HUES6 (cell line): ENCODE results near the gene SH3BP5L.
"Not testable (repeated sequence)": the region's sequence is repeated elsewhere in the genome, so short reads cannot be mapped to it uniquely, and the experiment has no call there.

ENCODE experiments used
- H3K27ac ChIP-seq: 2 replicates; pipeline ENCODE4 v1.7.0; 2013; ENCODE audit warnings: low read depth, mild to moderate bottlenecking, low read length, inconsistent platforms
- H3K27me3 ChIP-seq: 2 replicates; pipeline ENCODE4 v1.6.1; 2013; ENCODE audit warnings: low read length; ENCODE audit not compliant: control insufficient read depth, insufficient read depth
- H3K36me3 ChIP-seq: 2 replicates; pipeline ENCODE4 v1.6.1; 2013; ENCODE audit warnings: low read length; ENCODE audit not compliant: control insufficient read depth, insufficient read depth
- H3K4me1 ChIP-seq: 2 replicates; pipeline ENCODE4 v1.6.1; 2013; ENCODE audit warnings: low read length; ENCODE audit not compliant: control insufficient read depth, insufficient read depth
- H3K4me3 ChIP-seq: 2 replicates; pipeline ENCODE4 v1.5.1; 2013; ENCODE audit warnings: low read depth, low read length
- H3K9ac ChIP-seq: one replicate; pipeline ENCODE4 v1.6.1; 2013; ENCODE audit warnings: mild to moderate bottlenecking, low read length
- H3K9me3 ChIP-seq: 2 replicates; pipeline ENCODE4 v1.6.1; 2013; ENCODE audit warnings: low read depth, low read length; ENCODE audit not compliant: control insufficient read depth, insufficient read depth

Gene SH3BP5L

DNA sequence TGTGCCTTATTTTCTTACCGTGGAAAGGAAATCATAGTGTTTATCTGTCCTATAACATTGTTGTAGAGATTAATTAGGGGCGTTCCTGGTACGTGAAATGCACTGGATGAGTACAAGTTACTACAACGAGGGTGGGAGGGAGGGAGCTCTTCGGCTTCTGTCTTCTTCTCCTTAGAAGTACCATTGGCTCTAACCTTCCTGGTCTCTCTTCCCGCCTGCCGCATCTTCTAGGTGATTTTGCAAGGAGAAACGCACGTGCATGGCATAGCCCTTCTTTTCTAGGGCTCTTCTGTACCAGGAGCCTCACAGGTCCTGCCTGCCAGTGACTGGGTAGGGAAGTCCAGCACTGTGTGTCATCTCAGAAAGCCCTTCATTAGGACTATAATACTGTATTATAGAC lies 16.8 kb downstream of the SH3BP5L start:
- Histone ChIP-seq H3K9me3 (peaks cover 3% of the 10 kb centered on the region; the same call in 1 of the 2 replicates), H3K4me3 (no peak overlapping the region), H3K36me3 (peaks cover 27% of the 10 kb centered on the region), H3K27me3 (no peaks in the 10 kb centered on the region), H3K27ac (no peak overlapping the region), H3K4me1 (no peaks in the 10 kb centered on the region), H3K9ac (no peak overlapping the region)

- Histone ChIP-seq H3K27me3 (no peaks in the 10 kb centered on the region), H3K9me3 (peaks cover 12% of the 10 kb centered on the region; the same call in 1 of the 2 replicates), H3K27ac (no peak overlapping the region), H3K4me1 (no peaks in the 10 kb centered on the region), H3K9ac (no peak overlapping the region), H3K4me3 (no peak overlapping the region), H3K36me3 (peaks cover 12% of the 10 kb centered on the region; the same call in 1 of the 2 replicates)
Observed at GRCh38 chr1:248807067-248807737, 18.5 kb downstream of the SH3BP5L start.

- Histone ChIP-seq H3K4me3 (no peak overlapping the region), H3K27ac (no peak overlapping the region), H3K9ac (no peak overlapping the region), H3K27me3 (no peaks in the 10 kb centered on the region), H3K9me3 (peaks cover 15% of the 10 kb centered on the region; the same call in 1 of the 2 replicates), H3K36me3 (peaks cover 1% of the 10 kb centered on the region; the same call in 1 of the 2 replicates), H3K4me1 (no peaks in the 10 kb centered on the region)
Observed at GRCh38 chr1:248805876-248806275, 19.8 kb downstream of the SH3BP5L start.

DNA sequence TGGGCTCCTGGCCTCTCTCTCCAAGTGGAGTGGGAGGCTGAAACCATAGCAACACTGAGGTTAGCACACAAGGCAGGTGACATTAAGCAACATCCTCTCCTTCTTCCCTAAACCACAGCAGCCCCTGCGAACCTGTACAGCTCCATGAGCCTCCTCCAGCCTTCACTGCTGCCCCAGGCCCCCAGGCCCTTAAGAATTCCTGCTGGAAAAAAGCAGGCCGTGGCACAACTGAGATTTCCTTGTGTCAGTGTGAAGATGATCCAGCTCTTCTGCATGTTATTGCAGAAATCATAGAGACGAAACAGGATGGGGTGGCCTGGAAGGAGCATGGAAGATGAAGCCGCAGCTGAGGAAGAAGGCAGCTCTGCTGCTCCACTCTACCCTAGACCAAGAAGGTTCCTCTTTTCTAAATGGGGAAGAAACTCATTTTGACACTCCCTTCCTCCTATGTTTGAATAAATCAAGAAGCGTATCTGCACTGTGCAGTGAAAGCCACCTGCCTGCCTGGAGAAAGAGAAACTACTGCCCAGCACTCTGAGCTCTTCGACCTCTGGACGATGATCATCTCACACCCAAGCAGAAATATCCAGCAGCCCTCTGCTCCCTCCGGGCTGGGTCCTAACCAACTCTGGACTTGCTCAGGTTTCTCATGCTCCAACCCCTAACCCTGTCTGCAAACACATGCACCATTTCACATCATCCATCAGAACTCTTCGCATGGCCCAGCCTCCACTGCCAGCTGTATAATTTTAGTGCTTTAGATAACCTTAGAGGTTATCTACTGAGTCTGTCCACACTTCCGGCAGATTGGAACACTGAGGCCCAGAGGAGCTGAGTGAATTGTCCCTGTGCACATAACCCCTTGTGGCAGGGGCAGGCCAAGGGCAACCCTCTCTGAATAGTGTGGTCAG lies 20.7 kb downstream of the SH3BP5L start:
- no peak overlapping the region for H3K4me3 ChIP-seq
- no peak overlapping the region for H3K27ac ChIP-seq
- peaks cover 15% of the 10 kb centered on the region; the same call in 1 of the 2 replicates for H3K9me3 ChIP-seq
- no peaks in the 10 kb centered on the region for H3K27me3 ChIP-seq
- no peak overlapping the region for H3K9ac ChIP-seq
- no peaks in the 10 kb centered on the region for H3K36me3 ChIP-seq
- H3K4me1 ChIP-seq = no peaks in the 10 kb centered on the region

DNA sequence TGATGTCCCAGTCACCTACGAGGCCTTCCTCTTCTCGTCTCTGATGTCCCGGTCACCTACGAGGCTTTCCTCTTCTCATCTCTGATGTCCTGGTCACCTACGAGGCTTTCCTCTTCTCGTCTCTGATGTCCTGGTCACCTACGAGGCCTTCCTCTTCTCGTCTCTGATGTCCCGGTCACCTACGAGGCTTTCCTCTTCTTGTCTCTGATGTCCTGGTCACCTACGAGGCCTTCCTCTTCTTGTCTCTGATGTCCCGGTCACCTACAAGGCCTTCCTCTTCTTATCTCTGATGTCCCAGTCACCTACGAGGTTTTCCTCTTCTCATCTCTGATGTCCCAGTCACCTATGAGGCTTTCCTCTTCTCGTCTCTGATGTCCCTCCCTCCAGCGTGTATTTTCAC lies 22.2 kb downstream of the SH3BP5L start:
- H3K27me3 ChIP-seq, H3K36me3 ChIP-seq, H3K4me3 ChIP-seq, H3K9ac ChIP-seq, H3K4me1 ChIP-seq, H3K27ac ChIP-seq: not testable (repeated sequence)
- H3K9me3 ChIP-seq = peaks cover 15% of the 10 kb centered on the region; the same call in 1 of the 2 replicates

DNA sequence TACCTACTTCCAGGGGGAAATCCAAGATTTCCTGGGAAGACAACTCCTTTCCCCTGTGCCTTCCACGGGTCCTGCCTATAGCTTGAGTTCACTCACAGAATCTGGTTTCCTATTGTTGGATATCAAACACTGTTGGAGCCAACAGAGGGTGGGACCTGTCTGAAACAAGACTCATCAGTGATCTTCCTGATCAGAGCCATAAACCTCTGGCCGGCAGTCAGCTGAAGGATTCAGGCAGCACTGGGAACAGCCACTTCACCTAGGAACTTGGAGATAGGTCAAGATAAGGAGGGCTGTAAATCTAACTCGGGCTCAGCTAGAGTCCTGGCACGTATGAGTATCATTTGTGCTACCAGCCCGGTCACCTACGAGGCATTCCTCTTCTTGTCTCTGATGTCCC lies 23.3 kb downstream of the SH3BP5L start:
- Histone ChIP-seq H3K9me3 (peaks cover 15% of the 10 kb centered on the region; the same call in 1 of the 2 replicates), H3K4me3 (no peak overlapping the region), H3K9ac (no peak overlapping the region), H3K36me3 (no peaks in the 10 kb centered on the region), H3K27ac (no peak overlapping the region), H3K27me3 (no peaks in the 10 kb centered on the region), H3K4me1 (no peaks in the 10 kb centered on the region)

DNA sequence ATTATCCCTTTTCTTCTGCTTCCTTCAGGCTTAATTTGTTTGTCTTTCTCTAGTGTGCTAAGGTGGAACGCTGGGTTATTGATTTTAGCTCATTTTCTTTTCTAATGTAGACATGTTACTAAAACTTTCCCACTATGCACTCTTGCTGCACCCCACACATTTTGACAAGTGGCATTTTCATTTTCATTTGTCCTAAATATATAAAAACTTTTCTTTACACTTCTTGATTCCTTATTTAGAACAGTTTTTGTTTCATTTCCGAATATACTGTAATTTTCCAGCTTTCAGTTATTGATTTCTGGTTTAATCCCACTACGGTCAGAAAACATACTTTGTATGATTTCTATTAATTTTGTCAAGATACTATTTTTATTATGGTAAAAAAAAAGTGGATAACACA lies 25.3 kb downstream of the SH3BP5L start:
- H3K27me3 ChIP-seq = no peaks in the 10 kb centered on the region
- H3K9me3 ChIP-seq = peaks cover 12% of the 10 kb centered on the region; the same call in 1 of the 2 replicates
- H3K4me1 ChIP-seq = no peaks in the 10 kb centered on the region
- H3K36me3 ChIP-seq = no peaks in the 10 kb centered on the region
- no peak overlapping the region for H3K4me3 ChIP-seq
- no peak overlapping the region for H3K27ac ChIP-seq
- no peak overlapping the region for H3K9ac ChIP-seq

DNA sequence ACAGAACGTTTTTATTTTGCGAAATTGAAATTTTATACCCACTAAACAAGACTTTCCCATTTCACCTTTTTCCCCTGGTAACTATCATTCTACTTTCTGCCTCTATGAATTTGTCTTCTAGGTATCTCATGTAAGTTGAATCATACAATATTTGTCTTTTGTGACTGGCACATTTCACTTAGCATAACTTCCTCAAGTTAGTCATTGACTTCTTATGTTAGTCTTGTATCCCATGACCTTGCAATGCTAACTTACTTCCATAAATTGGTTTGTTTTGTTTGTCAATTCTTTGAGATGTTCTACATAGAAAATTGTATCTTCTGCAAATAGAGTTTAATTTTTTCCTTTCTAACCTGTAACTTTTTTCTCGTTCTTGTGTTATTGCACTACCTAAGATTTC lies 26.9 kb downstream of the SH3BP5L start:
- Histone ChIP-seq H3K36me3 (no peaks in the 10 kb centered on the region), H3K4me1 (no peaks in the 10 kb centered on the region), H3K9me3 (peaks cover 16% of the 10 kb centered on the region; the same call in 1 of the 2 replicates), H3K4me3 (no peak overlapping the region), H3K9ac (no peak overlapping the region), H3K27me3 (no peaks in the 10 kb centered on the region), H3K27ac (no peak overlapping the region)

GRCh38 chr1:248794663-248795062 lies 31.1 kb downstream of the SH3BP5L start:
- H3K9me3 ChIP-seq = peaks cover 28% of the 10 kb centered on the region; the same call in 1 of the 2 replicates
- H3K36me3 ChIP-seq, H3K4me3 ChIP-seq, H3K9ac ChIP-seq, H3K27me3 ChIP-seq, H3K4me1 ChIP-seq, H3K27ac ChIP-seq: not testable (repeated sequence)

- Histone ChIP-seq H3K4me1 (no peaks in the 10 kb centered on the region), H3K9ac (no peak overlapping the region), H3K9me3 (peaks cover 36% of the 10 kb centered on the region; the same call in 1 of the 2 replicates), H3K27me3 (no peaks in the 10 kb centered on the region), H3K4me3 (no peak overlapping the region), H3K36me3 (no peaks in the 10 kb centered on the region), H3K27ac (no peak overlapping the region)
Observed at GRCh38 chr1:248793592-248793991, 32.1 kb downstream of the SH3BP5L start.

- no peak overlapping the region for H3K27ac ChIP-seq
- no peaks in the 10 kb centered on the region for H3K4me1 ChIP-seq
- no peak overlapping the region for H3K9ac ChIP-seq
- peaks cover 48% of the 10 kb centered on the region; the same call in 1 of the 2 replicates for H3K9me3 ChIP-seq
- H3K36me3 ChIP-seq = no peaks in the 10 kb centered on the region
- no peaks in the 10 kb centered on the region for H3K27me3 ChIP-seq
- H3K4me3 ChIP-seq = no peak overlapping the region
Observed at GRCh38 chr1:248792342-248792741, 33.4 kb downstream of the SH3BP5L start.
